Stimulated activated CD4-positive, alpha-beta T cell treated with anti-CD3 and anti-CD28 coated beads, Interleukin-2, amount 100 ng/mL, for 4 hours (primary cell): ENCODE measurements around the gene CNTN3.

ENCODE experiments used
- DNase-seq: peaks from one replicate; pipeline ENCODE4 v3.0.0-alpha.2; 2020; ENCODE audit warnings: low read depth

CNTN3 gene

DNA sequence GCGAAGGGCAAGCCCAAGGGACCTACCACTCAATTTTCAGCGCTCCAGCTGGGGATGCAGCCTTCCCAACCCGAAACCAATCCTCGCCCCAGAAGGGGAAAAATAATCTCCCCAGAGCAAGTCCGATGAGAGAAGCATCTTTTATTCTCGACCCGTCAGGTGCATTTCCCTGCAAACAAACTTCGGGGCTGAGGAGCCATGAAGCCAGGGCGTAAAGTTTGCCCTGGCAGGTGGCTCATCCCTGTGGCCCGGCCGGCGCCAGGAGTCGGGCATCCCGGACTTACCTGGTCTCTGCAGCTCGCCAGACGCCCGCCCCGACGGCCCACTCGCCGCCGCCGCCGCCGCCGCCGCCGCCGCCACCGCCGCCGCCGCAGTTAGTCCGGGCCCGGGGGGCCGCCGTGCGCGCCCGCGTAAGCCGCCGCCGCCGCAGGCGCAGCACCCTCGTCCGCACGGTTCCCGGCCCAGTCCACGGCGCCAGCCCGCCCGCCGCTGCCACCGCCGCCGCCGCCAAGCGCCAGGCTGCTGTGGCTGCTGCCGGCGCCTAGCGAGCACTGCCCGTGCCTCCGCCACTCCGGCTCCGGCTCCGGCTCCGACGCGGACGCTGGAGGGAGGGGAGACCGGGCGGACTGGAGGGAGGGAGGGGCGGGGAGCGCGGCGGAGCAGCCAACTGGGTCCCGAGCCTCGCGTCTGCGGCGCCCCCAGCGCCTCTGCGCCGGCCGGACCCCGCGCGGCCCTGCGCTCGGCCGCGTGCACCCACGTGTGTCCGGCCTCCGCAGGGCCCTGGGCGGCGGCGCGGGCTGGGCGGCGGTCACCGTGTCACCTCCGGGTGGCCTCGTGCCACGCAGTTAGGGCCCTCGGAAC is at the start of gene CNTN3:
Gene CNTN3, minus strand, starts transcription at position 553 of the 861 bp plus-strand sequence. CDS start 93,547 bp downstream, outside the sequence.
- DNase-seq = no peak

DNA sequence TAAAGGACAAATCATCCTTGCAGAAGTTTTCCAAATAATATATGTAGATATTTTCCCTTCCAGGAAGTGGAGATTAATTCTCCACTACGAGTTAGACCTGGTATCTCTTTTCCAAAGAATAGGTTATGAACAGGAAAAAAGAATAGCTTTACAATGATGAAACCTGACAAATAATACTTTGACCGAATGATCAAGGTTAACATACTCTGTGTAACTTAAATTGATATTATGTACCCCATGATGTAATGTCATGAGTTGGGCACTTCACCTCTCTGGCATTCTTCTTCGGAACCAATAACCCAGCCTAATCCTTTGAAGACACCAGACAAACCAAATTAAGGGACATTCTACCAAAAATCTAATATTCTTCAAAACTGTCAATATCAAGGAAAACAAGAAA is 48.7 kb upstream of the CNTN3 start:
- DNase-seq = no peak

DNA sequence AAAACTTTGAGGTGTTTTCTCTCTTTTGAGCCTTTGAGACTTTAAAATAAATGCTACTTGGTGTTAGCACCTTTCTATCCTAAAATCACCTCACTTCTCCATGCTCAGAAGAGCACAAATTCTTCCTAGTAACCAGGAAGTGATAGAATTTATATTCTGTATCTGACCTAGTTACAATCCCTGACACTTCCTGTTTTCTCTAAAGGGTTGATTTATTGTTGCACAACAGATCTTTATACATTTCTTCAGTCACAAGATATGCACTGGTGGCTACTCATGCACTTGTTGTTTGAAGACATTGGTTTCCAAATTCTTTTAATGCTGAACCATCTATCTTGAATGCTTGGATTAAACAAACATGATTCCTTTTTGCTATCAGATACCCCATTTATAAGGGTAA is 47.2 kb upstream of the CNTN3 start:
- no peak for DNase-seq

DNA sequence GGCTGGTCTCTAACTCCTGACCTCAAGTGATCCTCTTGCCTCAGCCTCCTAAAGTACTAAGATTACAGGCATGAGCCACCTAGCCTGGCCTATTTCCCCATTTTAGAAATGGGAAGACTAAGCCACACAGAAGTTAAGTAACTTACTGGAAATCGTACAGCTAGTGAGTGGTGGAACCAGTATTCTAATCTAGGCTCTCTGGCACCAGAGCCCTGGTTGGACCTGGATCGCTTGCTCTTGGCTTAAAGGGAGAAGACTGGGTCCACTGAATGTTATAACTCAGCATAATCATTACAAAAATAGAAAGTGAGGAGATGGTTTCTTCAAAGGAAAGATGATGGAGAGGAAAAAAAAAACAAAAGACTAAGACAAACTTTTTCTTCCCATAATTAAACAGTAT is 37.4 kb upstream of the CNTN3 start:
- DNase-seq = no peak

DNA sequence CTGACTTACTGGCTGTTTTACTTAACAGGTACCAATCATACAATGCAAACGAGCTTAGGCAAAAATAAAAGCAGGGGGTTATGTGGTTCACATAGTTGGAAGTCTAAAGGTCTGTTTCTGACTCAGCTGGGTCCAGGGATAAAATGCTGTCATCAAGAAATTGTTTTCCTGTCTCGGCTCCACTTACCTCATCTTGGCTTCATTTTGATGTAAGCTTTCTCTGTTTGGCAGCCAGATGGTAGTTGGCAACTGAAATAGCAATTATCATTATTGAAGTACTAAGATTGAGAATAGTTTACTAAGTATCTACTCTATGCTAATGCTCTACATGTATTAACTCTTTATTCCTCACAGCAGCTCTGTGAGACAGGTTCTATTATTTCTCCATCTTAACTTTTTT is 36.8 kb upstream of the CNTN3 start:
- DNase-seq = no peak

DNA sequence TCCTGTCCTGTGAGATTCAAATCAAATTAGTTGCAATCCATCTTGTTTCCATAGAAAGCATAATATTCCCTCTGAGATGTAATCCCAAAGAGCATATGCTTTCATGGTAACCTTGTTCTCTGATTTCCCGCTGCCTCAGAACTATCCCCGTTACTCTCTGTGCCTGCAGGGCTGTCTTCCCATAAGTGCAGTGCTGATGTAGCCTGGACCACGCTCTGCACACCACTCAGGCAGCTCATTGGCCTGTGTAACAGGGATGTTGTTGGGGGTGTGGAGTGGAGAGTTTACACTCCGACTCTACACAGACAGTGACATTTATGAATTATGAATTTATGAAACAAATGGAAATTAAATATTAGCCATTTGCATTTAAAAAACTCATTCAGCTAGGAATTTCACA is 33.6 kb upstream of the CNTN3 start:
- no peak for DNase-seq

DNA sequence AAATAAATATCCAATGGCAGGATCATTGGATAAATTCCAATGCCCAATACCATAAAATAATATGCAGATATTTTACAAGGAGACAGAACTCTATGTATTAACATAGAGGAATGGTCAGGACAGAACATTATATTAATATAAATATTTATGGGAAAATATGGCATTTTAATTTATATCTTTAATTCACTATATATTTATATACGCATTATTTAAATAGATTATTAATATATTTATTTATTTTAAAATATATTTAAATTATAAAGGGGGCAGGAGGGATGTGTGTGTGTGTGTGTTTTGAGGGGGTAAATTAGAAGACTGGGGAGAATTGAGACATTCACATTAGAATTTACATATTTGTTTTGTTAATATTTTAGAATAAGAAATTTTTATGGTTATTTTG is 31.6 kb upstream of the CNTN3 start:
- no peak for DNase-seq

DNA sequence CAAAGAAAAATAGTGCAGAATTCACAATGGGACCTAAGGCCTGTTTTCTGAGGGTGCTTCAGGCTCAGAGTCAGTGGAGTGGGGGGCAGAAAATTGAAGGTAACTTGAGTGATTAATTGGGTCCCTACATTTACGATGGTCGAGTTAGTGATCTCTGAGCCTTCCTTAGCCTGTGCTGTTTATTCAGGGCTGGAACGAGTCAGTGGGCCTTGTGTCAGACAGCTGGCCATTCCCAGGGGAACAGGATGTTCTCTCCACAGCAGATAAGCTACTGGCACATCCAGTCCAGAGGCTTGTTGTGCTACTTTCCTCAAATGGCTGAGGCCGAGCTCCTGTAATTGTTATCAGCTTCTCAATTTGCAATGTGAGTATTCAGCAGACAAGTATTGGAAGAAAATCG is 29.2 kb upstream of the CNTN3 start:
- no peak for DNase-seq

DNA sequence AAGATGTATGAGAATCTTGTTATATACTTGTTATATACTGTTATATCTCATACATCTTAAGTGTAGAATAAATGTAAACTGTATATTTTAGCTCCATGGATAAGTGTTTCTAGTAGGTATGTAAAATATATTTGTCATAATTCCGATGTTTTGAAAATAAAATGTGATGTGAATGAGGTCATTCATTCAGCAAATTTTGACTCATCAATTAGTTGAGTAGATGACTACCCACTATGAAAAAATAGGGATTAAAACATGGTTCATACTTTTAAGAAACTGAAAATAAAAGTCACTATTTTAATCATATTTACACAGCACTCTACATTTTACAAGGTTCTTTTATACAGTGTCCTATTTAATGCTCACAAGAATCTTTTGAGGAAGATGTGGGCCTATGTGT is 28.4 kb upstream of the CNTN3 start:
- DNase-seq = no peak

DNA sequence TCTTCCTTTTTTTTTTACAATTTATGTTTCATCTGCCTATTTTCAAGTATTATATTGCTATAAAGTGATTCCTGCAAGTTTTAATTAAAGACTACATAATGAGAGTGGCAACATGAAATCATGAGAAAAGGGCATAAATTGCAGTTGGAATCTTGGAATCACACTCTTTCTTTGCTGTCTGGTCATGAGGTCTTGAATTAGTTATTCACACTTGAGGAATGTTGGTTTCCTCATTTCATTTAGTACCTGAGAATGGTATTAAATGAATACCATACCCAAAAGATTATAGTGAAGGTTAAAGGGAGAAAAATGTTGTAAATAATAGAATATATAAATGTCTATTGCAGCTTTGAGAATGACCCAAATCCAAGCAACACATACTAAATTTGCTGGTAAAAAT is 25.8 kb upstream of the CNTN3 start:
- DNase-seq = no peak

DNA sequence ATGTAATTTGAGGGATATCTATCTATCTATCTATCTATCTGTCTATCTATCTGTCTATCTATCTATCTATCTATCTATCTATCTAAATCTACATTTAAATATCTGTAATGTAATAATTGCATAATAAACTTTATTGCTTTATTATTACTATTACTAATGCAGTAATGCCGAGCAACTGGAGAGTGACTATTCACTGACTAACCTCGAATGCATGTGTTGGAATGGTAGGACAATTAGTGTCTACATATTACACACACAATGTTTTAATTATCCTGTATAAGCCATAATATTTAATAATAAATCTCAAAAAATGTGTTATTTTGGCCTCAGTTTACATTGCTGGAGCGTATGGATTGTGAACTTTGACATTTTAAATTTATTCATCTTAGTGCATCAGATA is 25.2 kb upstream of the CNTN3 start:
- no peak for DNase-seq

DNA sequence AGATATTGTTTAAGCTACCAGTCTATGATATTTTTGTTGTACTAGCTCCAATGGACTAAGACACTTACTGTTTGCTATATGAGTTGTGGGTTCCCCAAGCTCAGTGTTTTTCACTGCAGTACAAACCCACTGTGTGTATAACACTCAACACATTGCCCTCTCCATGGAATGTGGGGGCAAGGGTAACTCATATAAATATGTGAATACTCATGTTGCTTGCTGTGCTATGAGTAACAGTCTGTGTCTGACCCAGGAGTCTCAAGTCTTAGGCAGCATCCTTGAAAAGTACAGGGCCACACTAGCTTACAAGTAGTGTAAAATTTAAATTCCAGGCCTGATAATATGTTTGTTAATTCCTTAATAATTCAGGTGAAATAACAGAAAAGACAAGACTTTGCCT is 22.5 kb upstream of the CNTN3 start:
- no peak for DNase-seq

DNA sequence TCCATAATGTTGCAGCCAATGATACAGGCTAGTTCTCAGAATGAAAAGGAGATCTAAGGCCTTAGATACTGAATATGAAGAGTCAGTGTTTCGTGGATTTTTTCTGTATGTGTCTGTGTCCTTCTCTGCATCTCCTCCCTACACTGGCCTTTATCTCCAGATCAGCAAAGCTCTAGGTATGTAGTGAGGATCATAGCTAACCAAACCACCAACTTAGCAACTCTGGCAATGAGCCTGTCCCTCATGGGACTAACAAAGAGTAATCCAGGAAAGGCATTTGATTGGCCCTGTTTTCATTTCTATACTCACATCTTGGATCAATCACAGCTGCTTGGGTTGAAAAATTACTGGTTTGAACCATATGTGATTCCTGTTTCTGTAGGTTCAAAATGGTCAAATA is 18.6 kb upstream of the CNTN3 start:
- DNase-seq = no peak

DNA sequence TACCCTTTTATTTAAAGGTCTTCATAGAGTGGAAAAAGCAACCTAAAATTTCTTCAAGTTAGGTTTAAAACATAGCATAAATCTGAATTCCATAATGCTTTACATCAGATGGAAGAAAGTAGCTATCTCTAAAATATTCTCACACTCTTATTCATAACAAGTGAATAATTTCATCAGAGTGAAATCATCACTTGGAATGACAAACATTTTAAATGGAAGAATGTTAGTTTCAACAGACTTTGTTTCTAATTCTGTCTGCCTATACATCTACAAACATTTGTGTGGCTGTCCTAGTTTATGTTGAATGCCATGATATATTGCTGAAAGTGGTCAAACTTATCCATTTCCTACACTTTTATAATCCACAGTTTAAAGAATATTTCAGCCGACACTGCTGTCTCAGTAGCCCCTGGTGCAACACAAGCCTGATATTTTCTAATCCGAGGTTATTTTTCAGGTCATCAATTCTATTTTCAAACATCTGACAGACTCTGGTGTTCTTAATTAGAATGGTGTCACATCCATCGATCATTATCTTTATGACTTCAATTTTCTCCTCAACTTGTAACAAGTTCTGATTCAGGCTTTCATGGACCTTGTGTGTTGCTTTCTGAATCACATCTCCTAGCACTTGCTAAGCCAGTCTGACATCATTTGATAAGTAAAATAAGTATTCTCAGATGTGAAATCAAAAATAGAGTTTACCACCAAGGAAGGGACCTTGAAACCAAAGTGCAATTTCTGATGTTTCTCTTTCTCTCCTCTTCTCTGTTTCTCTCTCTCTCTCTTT is 17.1 kb upstream of the CNTN3 start:
- no peak for DNase-seq

DNA sequence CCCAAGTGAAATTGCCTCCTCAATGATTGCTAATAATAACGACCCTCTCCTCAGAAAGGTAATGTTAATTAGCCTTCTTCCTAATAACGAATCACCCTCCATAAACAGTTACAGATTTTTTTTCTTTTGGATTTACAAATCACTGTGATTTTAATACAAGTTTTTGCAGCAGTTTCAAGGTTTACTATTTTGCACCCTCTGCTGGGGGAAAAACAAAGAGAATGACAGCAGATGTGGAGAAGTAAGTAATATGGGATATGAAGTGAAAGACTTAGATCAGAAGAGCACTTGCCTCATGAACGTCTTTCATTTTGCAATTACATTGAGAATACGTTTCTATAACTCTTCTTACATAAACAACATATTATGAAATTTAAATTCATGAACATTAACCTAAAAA is 16.1 kb upstream of the CNTN3 start:
- DNase-seq = no peak

DNA sequence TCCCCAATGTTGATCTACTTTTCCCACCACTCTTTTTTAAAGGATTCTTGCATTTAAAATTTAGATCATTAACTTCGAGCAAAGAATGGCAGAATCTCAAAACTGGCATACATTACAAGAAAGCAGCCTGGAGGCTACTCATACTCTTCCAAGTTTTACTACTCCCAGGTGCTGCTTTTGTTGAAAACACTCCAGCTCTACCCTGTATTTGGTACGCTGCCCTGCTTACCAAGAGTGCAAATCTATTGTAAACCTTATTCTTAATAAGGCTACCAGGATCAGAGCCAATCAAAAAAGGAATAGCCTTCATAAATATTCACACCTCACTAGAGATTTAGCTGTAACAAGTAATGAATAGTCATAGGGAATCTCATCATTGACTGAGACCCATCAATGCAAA is 11.6 kb upstream of the CNTN3 start:
- no peak for DNase-seq

DNA sequence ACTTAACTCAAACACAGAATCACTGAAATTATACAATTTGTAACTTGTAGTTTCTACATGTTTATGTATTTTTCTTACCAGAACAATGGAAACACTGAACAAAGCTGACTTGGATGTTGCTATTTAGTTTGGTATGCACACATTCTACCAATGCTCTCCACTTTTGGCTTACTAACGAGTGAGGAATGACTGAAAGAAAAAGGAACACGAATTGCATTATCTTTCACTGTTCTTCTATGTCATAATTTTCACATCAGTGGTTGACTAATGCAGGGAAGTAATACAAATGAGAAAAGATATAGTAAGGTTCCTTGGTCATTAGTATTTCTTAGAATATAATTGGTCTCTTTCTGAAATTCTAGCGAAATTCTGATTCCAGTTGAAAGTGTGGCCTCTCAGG is 9.8 kb upstream of the CNTN3 start:
- no peak for DNase-seq

DNA sequence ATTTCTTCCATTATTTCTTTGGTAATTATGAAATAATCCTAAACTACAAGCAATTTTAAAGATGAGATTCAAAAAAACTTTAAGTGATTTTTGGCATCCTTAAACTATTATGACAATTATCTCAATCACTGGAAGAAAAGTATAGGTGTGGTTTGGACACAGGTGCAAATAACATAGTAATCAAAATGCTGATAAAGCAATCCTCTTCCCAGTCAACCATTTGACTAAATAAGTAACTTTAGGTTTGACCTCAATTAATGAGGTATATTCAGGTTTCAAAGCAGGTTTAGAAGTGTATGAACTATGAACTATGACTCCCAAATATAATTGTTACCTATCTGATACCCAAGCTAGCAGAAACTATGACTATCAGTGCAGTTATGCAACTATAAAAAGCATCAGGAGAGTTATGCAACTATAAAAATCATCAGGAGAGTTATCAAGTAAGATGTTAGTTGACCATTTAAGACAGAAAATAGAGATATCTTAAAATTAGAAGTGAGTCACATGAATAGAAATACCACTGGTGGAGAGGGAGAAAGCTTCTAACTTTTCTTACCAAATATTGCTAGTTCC is 8.9 kb upstream of the CNTN3 start:
- no peak for DNase-seq

DNA sequence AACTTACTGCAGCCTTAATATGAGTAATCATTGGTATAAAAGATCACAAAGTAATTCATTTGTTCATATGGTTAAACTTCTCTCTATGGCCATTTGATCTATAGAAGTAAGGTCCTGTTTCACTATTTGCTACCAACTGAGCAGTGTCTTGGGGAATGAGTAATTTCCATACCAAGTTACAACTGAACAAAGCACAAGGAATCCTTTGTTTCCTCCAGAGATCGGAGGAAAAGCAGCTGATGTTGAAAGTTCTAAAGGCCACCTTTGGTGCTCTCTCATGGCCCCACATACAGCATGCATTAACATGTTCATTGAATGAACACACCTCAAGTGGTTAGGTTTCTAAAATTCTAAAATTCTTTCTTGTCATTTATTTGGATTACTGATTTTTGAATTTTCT is 7.1 kb upstream of the CNTN3 start:
- no peak for DNase-seq

DNA sequence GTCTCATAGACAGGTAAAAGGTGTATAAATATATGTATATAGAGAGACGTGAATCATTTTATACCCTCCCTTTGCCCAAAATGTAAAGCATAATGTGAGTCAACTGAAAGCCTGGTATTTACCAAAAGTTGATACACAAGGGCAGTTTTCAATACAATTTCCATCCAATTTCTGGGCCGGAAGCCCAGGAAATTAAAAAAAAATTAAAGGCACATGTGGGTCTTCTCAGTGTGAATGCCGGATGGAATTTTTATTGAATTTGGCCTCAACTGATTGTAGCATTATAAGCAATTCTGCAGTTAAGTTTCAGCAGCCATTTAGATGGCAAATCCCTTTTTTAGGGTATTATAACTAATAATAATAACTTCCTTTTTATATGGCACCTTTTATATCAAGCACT is 3.3 kb upstream of the CNTN3 start:
- DNase-seq = no peak

DNA sequence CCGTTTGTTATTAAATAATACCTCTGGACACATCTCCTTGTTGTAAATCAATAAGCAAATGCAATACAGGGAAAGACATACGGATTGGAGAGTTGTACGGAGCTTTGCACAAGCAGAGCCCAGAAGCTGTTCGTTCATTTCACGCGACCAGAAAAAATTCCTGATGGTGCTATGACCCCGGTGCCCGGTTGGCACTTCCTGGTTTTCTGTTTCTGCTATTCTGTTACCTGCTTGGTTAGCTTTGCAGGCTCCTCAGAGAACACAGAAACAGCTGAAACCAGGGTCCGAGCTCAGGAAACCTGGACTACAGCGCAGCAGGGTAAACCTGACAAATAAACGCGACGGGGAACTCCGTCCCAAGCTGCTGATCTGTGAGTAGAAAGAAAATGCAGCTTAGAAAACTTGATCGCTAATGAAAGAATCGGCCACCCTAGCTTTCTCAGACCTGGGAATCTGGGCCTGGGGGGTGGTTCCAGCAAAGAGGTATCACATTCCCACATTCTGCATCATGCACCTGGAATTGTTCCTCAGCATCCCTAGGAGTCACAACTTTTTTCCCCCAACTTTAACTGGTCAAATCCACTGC is 845 bp downstream of the CNTN3 start:
- no peak for DNase-seq

DNA sequence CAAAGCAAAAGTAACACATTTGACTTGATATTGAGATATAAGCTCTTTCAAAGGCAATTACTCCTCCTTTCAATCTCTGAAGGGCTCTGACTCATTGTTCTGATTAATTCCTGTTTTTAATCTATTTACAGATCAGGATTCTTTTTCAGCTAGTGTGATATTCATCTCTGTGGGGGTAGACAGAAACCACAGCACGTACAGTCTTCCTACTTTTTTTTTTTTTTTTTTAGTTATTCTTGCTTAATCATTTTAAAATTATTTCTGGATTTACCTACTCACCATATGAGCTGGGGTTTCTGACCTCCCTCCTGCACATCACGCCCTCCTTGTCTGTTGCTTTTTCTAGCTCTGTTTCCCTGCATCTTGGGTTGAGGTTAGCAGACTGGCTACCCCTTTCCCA is 1.4 kb downstream of the CNTN3 start:
- DNase-seq = no peak

DNA sequence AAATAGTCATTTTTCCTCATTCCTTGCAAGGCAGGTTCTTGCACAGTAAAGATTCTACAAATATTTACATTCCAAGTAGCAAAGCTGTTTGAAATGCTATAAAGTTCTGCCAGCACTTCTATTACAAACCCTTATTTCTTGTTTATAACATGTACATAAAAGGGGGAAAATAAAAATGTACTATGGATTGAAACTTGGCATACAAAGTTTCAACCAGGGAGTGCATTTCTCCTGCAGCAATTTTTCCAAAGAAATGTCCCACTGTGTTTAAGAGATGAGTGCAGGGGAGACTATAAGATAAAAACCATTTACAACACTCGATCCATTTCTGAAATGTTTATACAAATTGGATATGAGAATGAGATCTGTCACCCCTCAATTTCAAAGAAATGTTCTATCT is 3.3 kb downstream of the CNTN3 start:
- DNase-seq = no peak
